HG03378 (cell line): ENCODE results near the gene PLA2G7.

ENCODE experiments used
- ATAC-seq: cut with Tn5 transposase; IDR thresholded peaks from one replicate; pipeline ENCODE4 v1.9.1; 2021; ENCODE audit warnings: mild to moderate bottlenecking, moderate library complexity; ENCODE audit not compliant: unreplicated experiment

PLA2G7 gene

GRCh38 chr6:46690141-46690755, 44.9 kb downstream of the PLA2G7 start:
- no peak for ATAC-seq

GRCh38 chr6:46689657-46690056, 45.5 kb downstream of the PLA2G7 start:
- ATAC-seq = no peak

DNA sequence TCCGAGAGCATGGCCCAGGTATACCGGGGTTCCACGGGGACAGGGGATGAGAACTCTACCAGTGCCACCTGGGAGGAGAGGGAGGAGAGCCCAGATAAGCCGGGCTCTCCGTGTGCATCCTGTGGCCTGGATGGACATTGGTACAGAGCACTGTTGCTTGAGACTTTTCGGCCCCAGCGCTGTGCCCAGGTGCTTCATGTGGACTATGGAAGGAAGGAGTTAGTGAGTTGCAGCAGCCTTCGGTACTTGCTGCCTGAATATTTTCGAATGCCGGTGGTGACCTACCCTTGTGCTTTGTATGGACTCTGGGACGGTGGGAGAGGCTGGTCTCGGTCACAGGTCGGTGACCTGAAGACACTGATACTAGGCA, 46.2 kb downstream of the PLA2G7 start:
- ATAC-seq = no peak

- no peak for ATAC-seq
Measured at GRCh38 chr6:46688117-46688965, 46.8 kb downstream of the PLA2G7 start.

- ATAC-seq = no peak
Measured at GRCh38 chr6:46687619-46688097, 47.5 kb downstream of the PLA2G7 start, which contains the start of gene TDRD6. TDRD6 (plus strand) TSS chr6:46687885; CDS start chr6:46688129, 244 bp downstream.

DNA sequence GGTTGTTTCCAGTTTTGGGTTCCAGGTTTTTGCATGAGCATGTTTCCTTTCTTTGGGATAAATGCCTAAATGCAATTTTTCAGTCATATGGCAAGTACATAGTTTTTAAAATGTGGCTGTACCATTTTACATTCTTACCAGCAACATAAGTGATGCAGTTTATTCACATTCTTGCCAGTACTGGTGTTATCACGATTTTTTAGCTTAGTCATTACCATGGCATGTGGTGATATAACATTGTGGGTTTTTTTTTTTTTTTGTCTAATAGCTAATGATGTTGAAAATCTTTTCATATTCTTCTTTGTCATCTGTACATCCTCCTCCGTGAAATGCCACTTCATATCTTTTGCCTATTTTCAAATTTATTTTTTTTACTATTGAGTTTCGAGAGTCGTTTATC, 50.4 kb downstream of the PLA2G7 start:
- no peak for ATAC-seq

GRCh38 chr6:46677314-46677654, 57.9 kb downstream of the PLA2G7 start:
- ATAC-seq = no peak

DNA sequence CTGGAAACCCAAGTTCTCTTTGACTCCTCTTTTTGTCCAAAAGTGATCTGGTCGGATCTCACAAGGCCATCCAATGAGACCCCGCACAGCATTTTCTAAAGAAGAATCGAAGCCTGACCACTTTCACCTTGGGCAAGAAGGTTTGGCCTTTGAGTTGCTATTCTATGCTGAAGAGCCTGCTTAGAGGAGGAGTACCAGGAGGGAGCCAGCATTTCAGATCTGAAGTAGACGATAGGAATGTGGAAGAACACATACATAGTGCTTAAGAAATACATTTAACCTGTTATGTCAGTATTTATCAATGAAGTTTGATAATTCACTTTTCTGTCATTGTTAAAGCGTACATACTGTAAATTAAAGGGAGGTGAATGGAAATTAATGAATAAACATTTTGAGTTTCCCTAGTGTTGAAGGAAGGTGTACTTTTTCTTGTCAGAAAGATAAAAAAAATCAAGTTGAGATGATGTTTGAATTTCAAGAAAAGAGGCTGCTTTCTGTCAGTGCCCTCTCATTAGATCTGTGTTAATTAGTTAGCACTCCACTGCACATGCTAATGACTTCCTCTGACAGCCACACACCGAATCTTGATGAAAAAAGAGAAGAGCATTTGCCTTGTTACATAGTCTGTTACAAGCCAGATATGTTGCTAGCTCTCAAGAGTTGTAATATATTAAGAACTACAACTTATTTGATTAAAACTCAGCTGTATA, 58.4 kb downstream of the PLA2G7 start:
- ATAC-seq = no peak

DNA sequence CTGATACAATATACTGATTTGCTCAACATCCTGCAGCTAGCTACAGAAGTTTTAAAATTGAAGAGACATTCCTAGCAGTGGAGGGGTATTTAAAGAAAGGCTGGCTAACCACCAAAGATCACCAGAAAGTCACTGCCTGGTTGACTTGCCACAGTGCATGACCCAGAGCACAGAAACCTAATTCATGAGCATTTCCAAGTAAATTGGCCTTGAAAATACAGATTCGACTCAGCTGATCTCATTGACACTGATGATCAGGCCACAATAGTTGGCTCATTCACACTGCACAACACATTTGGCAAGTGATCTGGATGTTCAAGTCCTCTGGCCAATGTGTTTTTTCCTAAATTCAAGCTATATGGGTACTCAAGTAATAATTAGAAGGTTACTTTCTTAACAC, 60.8 kb downstream of the PLA2G7 start:
- no peak for ATAC-seq

DNA sequence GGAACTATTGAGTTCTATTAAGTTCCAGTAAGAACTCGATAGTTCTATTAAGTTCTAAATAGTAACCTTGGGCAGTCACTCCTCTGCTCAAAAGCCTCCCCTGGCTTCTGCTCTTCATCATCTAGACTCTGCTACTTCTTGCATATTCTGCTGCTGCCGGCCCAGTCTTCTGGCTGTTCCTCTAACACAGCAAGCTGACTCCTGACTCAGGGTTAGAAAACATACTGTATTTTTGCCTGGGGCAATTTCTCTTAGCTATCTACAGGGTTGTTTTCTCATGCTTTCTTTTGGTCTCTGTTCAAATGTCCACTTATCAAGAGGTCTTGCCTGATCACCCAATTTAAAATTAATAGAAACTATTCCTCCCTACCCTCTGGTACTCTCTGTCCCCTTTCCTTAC, 67.8 kb downstream of the PLA2G7 start:
- no peak for ATAC-seq

GRCh38 chr6:46661483-46661882, 73.7 kb downstream of the PLA2G7 start:
- no peak for ATAC-seq

- no peak for ATAC-seq
Measured at GRCh38 chr6:46657642-46658041, 77.5 kb downstream of the PLA2G7 start.

DNA sequence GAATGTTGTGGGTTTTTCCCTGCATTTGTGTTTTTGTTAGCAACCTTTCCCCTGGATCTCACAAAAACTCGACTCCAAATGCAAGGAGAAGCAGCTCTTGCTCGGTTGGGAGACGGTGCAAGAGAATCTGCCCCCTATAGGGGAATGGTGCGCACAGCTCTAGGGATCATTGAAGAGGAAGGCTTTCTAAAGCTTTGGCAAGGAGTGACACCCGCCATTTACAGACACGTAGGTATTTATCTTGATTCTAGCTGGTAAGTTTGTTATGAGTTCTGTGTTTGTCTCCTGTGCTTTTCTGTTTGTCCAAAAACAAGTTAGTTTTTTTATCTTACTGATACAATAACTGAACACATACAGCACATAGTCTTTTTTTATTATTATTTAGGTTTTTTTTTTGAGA, 79.4 kb downstream of the PLA2G7 start:
- no peak for ATAC-seq
